ENCODE measurements around the gene RNASEH2C. TPM values are rescaled to one million over a fixed set of nuclear protein-coding genes. Genes with fewer than 3 reads are reported as not detected.
"Not testable (repeated sequence)": the region's sequence is repeated elsewhere in the genome, so short reads cannot be mapped to it uniquely, and the experiment has no call there.

The RNASEH2C gene
- total RNA-seq, 2 donors from 2014 or later, result 35.4 to 37.1 TPM

DNA sequence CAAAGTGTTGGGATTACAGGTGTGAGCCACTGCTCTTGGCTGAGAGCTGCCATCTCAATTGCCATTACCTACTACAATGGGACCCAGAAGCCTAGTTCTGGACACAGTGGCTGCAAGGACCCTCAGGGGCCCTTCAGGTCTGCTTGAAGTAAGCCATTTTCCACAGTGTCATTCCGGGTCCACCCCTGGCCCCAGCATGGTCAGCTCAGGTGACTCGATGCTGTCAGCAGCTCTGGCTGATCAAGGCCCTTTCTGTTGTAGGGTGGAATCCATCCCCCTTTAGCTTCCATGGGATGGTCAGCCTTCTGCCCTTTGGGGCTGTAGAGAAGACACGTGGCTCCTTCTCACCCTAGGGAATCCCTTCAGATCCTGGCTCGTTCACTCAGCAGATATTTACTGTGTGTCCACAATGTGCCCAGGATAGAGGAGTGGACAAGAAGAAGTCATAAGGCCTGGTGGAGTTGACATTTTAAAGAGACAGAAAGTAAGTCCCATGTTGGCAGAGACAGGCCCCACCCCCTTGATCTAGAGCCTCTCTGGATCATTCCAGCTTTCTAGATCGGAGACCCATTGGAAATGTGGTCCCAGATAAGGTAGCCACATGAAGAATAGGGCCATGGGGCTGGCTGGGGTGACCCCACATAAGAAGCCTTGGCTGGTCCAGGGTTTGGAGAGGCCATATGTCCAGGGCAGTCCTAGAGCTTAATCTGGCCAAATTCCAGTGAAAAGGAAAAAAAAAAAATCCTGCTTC, 23.6 kb downstream of the RNASEH2C start:
- no peaks in the 10 kb centered on the region for H3K9me3 Mint-ChIP-seq
- H3K4me1 Mint-ChIP-seq (ENCODE audit: low read depth), result no peaks in the 10 kb centered on the region
- no peaks in the 10 kb centered on the region for H3K36me3 Mint-ChIP-seq (ENCODE audit: insufficient read depth in 2 of 2)
- no peaks in the 10 kb centered on the region for H3K27me3 Mint-ChIP-seq (ENCODE audit: low read depth)
- DNase-seq (no peak), ATAC-seq (replicated peaks in 1 of 2) (no peak)
- no peak overlapping the region for H3K4me3 Mint-ChIP-seq
- H3K27ac Mint-ChIP-seq, result no peak overlapping the region

DNA sequence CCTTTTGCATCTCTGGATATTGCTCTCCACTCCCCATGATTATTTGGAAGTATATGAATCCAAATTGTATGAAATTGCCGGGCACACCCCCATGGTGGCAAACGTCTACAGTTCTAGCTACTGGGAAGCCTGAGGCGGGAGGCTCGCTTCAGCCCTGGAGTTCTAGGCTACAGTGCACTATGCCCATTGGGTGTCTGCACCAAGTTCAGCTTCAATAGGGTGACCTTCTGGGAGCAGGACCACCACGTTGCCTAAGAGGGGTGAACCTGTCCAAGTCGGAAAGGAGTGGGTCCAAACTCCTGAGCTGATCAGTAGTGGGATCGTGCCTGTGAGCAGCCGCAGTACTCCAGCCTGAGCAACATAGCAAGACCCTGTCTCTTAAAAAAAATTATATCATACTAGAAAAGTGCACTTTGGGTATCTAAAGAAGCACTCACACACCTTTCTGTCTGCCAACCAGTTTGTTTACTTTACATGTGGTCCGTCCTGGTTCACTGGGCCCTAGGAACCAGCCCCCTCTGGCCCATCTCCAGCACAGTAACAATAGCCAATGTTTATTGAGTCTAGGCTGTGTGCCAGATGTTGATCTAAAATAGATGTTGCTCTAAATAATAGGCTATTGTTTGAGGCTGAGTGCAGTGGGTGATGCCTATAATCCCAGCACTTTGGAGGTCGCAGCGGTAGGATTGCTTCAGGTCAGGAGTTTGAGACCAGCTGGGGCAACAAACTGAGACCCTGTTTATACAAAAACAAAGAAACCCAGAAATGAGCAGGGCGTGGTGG, 24.9 kb downstream of the RNASEH2C start:
- Mint-ChIP-seq H3K27ac (no peak overlapping the region), H3K4me3 (no peak overlapping the region), H3K36me3 (ENCODE audit: insufficient read depth in 2 of 2) (no peaks in the 10 kb centered on the region), H3K27me3 (ENCODE audit: low read depth) (no peaks in the 10 kb centered on the region), H3K4me1 (ENCODE audit: low read depth) (no peaks in the 10 kb centered on the region), H3K9me3 (no peaks in the 10 kb centered on the region)
- ATAC-seq (replicated peaks in 1 of 2), result no peak
- no peak for DNase-seq

DNA sequence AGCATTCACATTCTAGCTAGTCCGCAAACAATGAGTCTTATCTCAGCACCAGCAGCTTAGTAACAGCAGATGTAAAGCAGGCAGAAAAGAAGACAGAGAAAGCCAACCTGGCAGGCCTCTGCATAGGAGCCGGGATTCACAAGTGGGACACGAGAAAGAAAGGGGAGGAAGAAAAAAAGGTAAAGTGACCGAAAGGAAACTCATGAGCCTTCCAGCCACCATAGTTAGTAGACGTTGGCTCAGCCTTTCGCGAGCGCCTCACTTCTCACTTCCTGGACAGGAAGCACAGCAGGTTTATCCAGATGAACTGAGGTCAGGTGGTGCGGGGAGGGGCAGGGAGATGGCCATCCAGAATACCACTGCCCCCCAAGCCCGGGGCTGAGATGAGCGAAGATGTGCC, 28.2 kb downstream of the RNASEH2C start:
- ATAC-seq (replicated peaks in 1 of 2) (no peak), DNase-seq (no peak)
- Mint-ChIP-seq H3K4me1 (ENCODE audit: low read depth) (no peaks in the 10 kb centered on the region), H3K9me3 (no peaks in the 10 kb centered on the region), H3K27ac (no peak overlapping the region), H3K4me3 (no peak overlapping the region), H3K27me3 (ENCODE audit: low read depth) (no peaks in the 10 kb centered on the region), H3K36me3 (ENCODE audit: insufficient read depth in 2 of 2) (no peaks in the 10 kb centered on the region)

DNA sequence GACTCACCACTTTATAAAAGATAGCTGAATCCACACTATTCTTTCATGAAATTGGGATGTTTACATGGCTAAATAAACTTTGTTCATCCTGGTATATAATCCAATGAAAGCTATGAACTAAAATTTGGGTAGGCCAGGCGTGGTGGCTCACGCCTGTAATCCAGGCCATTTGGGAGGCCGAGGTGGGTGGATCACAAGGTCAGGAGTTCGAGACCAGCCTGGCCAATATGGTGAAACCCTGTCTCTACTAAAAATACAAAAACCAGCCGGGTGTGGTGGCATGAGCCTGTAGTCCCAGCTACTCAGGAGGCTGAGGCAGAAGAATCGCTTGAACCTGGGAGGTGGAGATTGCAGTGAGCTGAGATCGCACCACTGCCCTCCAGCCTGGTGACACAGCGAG, 28.8 kb downstream of the RNASEH2C start:
- DNase-seq; H3K4me1 Mint-ChIP-seq (ENCODE audit: low read depth); H3K9me3 Mint-ChIP-seq; H3K36me3 Mint-ChIP-seq (ENCODE audit: insufficient read depth in 2 of 2); H3K4me3 Mint-ChIP-seq; H3K27me3 Mint-ChIP-seq (ENCODE audit: low read depth); H3K27ac Mint-ChIP-seq; ATAC-seq (replicated peaks in 1 of 2): not testable (repeated sequence)

DNA sequence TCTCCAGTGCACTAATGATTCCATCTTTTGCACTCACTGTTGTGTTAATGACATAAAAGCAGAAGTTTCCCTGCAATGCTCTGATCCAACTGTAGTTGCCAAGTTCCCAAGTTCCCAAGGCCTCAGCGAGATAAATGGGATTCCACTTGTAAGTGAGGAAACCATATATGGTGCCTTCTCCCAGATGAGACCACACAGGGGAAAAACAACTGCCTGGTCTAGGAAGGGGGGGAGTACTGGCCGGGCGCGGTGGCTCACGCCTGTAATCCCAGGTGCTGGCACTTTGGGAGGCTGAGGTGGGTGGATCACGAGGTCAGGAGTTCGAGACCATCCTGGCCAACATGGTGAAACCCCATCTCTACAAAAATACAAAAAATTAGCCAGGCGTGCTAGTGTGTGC, 34.6 kb downstream of the RNASEH2C start:
- no peaks in the 10 kb centered on the region for H3K36me3 Mint-ChIP-seq (ENCODE audit: insufficient read depth in 2 of 2)
- no peak overlapping the region for H3K4me3 Mint-ChIP-seq
- no peaks in the 10 kb centered on the region for H3K4me1 Mint-ChIP-seq (ENCODE audit: low read depth)
- ATAC-seq (replicated peaks in 1 of 2) (no peak), DNase-seq (no peak)
- H3K9me3 Mint-ChIP-seq, result no peaks in the 10 kb centered on the region
- peaks cover 18% of the 10 kb centered on the region for H3K27me3 Mint-ChIP-seq (ENCODE audit: low read depth)
- H3K27ac Mint-ChIP-seq, result no peak overlapping the region

DNA sequence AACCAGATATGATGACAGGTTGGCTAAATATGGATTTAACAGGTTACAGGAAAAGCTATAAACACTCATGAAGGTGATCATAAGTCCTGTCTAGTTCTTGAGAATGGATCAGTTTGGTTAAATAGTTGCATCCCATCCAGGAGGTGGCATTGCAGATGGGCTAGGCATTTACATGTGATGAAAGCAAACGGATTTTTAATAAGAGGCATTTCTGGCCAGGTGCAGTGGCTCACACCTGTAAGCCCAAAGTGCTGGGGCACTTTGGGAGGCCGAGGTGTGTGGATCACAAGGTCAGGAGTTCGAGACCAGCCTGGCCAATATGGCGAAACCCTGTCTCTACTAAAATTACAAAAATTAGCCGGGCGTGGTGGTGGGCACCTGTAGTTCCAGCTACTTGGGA, 37.1 kb downstream of the RNASEH2C start:
- not testable (repeated sequence) for H3K4me3 Mint-ChIP-seq; H3K27ac Mint-ChIP-seq; H3K9me3 Mint-ChIP-seq; ATAC-seq (replicated peaks in 1 of 2); H3K36me3 Mint-ChIP-seq (ENCODE audit: insufficient read depth in 2 of 2); H3K4me1 Mint-ChIP-seq (ENCODE audit: low read depth); DNase-seq
- H3K27me3 Mint-ChIP-seq (ENCODE audit: low read depth), result peaks cover 18% of the 10 kb centered on the region

DNA sequence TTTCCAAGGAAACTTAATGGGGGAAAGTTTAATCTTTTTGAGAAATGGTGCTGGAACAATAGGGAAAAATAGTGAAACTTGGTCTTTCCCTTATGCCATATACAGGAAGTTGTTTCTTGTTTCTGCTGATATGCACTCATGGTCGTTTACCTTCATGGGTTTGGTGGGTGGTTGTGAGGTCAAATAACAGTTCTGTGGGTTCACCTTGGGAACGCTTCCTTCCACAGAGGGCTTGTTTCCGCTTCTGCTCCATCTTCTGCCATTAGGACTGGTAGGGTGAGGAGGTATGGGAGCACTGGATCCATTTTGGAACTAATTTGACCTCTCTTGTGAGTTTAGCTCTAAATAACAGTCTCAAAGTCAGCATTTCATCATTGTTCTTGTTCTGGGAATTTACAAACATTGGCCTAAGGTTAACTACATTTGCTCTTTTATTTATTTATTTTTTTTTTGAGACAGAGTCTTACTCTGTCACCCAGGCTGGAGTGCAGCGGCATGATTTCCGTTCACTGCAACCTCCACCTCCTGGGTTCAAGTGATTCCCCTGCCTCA, 40.3 kb downstream of the RNASEH2C start:
- H3K9me3 Mint-ChIP-seq, result no peaks in the 10 kb centered on the region
- H3K27ac Mint-ChIP-seq, result no peak overlapping the region
- no peaks in the 10 kb centered on the region for H3K36me3 Mint-ChIP-seq (ENCODE audit: insufficient read depth in 2 of 2)
- H3K27me3 Mint-ChIP-seq (ENCODE audit: low read depth), result peaks cover 18% of the 10 kb centered on the region
- ATAC-seq (replicated peaks in 1 of 2), result no peak
- no peak overlapping the region for H3K4me3 Mint-ChIP-seq
- no peak for DNase-seq
- H3K4me1 Mint-ChIP-seq (ENCODE audit: low read depth), result no peaks in the 10 kb centered on the region

DNA sequence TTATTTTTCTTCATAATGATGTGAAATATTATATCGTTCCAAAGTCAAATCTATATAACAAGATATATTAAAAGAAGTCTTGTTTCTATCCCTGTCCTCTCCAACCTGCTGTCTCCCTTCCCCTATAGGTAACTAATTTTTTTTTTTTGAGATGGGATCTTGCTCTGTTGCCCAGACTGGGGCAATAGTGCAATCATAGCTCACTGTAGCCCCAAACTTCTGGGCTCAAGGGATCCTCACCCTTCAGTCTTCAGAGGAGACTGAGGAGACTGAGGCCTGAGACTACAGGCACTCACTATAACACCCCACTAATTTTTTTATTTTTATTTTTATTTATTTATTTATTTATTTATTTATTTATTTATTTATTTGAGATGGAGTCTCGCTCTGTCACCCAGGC, 47.6 kb downstream of the RNASEH2C start:
- Mint-ChIP-seq H3K27me3 (ENCODE audit: low read depth) (no peaks in the 10 kb centered on the region), H3K9me3 (no peaks in the 10 kb centered on the region), H3K4me3 (no peak overlapping the region), H3K4me1 (ENCODE audit: low read depth) (peaks cover 6% of the 10 kb centered on the region), H3K36me3 (ENCODE audit: insufficient read depth in 2 of 2) (no peaks in the 10 kb centered on the region), H3K27ac (no peak overlapping the region)
- ATAC-seq (replicated peaks in 1 of 2) (no peak), DNase-seq (no peak)

DNA sequence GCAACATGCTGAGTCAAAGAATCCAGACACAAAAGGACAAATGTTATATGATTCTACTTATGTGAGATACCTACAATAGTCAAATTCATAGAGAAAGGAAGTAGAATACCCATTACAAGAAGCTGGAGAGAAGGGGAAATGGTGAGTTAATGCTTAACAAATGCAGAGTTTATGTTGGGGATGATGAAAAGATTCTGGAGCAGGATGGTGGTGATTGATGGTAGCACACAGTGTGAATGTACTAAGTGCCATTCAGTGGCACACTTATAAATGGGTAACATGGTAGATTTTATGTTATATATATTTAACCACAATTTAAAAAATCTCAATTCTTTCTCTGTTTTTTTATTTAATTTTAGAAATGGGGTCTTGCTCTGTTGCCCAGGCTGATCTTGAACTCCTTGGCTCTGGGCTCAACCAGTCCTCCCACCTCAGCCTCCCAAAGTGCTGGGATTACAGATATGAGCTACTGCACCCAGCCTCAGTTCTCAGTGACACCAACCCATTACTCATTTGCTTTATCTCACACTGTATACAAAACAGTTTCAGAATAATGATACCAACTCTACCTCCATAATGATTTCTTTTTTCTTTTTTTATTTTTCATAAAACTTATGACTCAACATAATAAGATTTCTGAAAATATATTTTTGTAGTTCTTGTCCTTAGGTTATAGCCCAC, 48.3 kb downstream of the RNASEH2C start:
- ATAC-seq (replicated peaks in 1 of 2), result peak; percentile 25 to 49
- Mint-ChIP-seq H3K27me3 (ENCODE audit: low read depth) (no peaks in the 10 kb centered on the region), H3K27ac (no peak overlapping the region)

More for the DNA sequence above, 48.3 kb downstream of the RNASEH2C start:
- no peaks in the 10 kb centered on the region for H3K9me3 Mint-ChIP-seq
- H3K4me1 Mint-ChIP-seq (ENCODE audit: low read depth), result peaks cover 6% of the 10 kb centered on the region
- H3K36me3 Mint-ChIP-seq (ENCODE audit: insufficient read depth in 2 of 2), result no peaks in the 10 kb centered on the region
- H3K4me3 Mint-ChIP-seq, result no peak overlapping the region
- no peak for DNase-seq

Other genes with a start within 250 kb of the RNASEH2C start
- gene MALAT1, start 221.8 kb downstream of the RNASEH2C start, total RNA-seq, result over 10,000 TPM in 1 of 2 donors, 1,000 to 10,000 TPM in 1; 8,391 to 13,279 TPM
- gene SCYL1, start 195.7 kb downstream of the RNASEH2C start, total RNA-seq, result 10 to 100 TPM; 77.9 to 83.4 TPM
- gene LTBP3, start 162.4 kb downstream of the RNASEH2C start, total RNA-seq, result 100 to 1,000 TPM; 106 TPM
- gene ZNRD2, start 150.3 kb downstream of the RNASEH2C start, total RNA-seq, result 10 to 100 TPM; 23.5 to 25.1 TPM
- 10 to 100 TPM; 21.4 to 26.7 TPM for gene FAM89B, start 148.3 kb downstream of the RNASEH2C start, total RNA-seq
- gene EHBP1L1, start 144.7 kb downstream of the RNASEH2C start, total RNA-seq, result 100 to 1,000 TPM in 1 of 2 donors, 10 to 100 TPM in 1; 93.9 to 113 TPM
- under 1 TPM; 0.34 to 0.39 TPM for gene KCNK7, start 125.0 kb downstream of the RNASEH2C start, total RNA-seq
- gene MAP3K11, start 106.6 kb downstream of the RNASEH2C start, total RNA-seq, result 10 to 100 TPM; 57.3 to 70.1 TPM
- 10 to 100 TPM; 45.9 TPM for gene PCNX3, start 105.0 kb downstream of the RNASEH2C start, total RNA-seq
- gene SIPA1, start 82.7 kb downstream of the RNASEH2C start, total RNA-seq, result 100 to 1,000 TPM; 132 to 137 TPM
- 100 to 1,000 TPM; 116 to 121 TPM for gene RELA, start 57.9 kb downstream of the RNASEH2C start, total RNA-seq
- gene KAT5, start 8.5 kb downstream of the RNASEH2C start, total RNA-seq, result 100 to 1,000 TPM in 1 of 2 donors, 10 to 100 TPM in 1; 86.4 to 105 TPM
- 10 to 100 TPM; 20.0 to 22.4 TPM for gene AP5B1, start 60.2 kb upstream of the RNASEH2C start, total RNA-seq
- under 1 TPM in 1 of 2 donors, not detected in 1; 0.16 TPM for gene OVOL1, start 66.3 kb upstream of the RNASEH2C start, total RNA-seq
- 1 to 10 TPM; 2.2 to 4.6 TPM for gene SNX32, start 113.2 kb upstream of the RNASEH2C start, total RNA-seq
- gene CFL1, start 137.4 kb upstream of the RNASEH2C start, total RNA-seq, result 100 to 1,000 TPM; 477 to 512 TPM
- 10 to 100 TPM; 80.6 to 94.8 TPM for gene MUS81, start 139.6 kb upstream of the RNASEH2C start, total RNA-seq
- gene EFEMP2, start 152.0 kb upstream of the RNASEH2C start, total RNA-seq, result 10 to 100 TPM; 22.4 to 26.0 TPM
- gene CTSW, start 159.0 kb upstream of the RNASEH2C start, total RNA-seq, result 10 to 100 TPM; 16.8 to 27.8 TPM
- gene FIBP, start 167.7 kb upstream of the RNASEH2C start, total RNA-seq, result 10 to 100 TPM; 86.4 to 91.9 TPM
- 10 to 100 TPM; 35.4 to 37.5 TPM for gene CCDC85B, start 169.9 kb upstream of the RNASEH2C start, total RNA-seq
- gene FOSL1, start 179.6 kb upstream of the RNASEH2C start, total RNA-seq, result 10 to 100 TPM; 11.9 to 18.8 TPM
- 10 to 100 TPM; 34.7 to 36.5 TPM for gene C11orf68, start 198.3 kb upstream of the RNASEH2C start, total RNA-seq
- gene DRAP1, start 198.6 kb upstream of the RNASEH2C start, total RNA-seq, result 100 to 1,000 TPM; 126 to 145 TPM
- gene TSGA10IP, start 224.7 kb upstream of the RNASEH2C start, total RNA-seq, result not detected
- gene SART1, start 240.9 kb upstream of the RNASEH2C start, total RNA-seq, result 10 to 100 TPM; 63.2 to 75.9 TPM